ENCODE measurements around the gene ARHGAP30.

The ARHGAP30 gene

DNA sequence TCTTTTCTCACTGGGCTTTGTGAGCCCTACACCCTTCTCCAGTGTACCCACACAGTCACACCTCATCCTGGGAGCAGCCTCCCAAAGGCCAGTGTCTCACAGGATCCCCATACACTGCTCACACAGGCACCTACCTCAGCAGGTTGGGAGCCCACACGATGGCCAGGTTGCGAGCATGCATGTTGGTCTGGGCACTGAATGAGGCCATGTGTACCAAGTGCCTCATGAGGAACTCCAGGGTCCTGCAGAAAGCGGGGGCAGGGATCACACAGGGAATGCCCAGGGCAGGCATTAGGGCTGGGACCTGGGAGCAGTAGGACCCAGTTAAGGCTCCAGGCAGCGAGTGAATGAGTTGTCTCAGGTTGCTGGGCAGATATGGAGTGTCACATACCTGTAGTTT is 15.5 kb downstream of the ARHGAP30 start:
- Histone ChIP-seq H3K36me3 (ENCODE audit: control insufficient read depth in 2 of 2, insufficient read depth in 2 of 2, low read length in 2 of 2) (peaks cover 0 to 38% of the 10 kb centered on the region in 2 donors), H3K27ac (ENCODE audit: low read depth in 2 of 2, low read length in 2 of 2) (no peak overlapping the region), H3K27me3 (ENCODE audit: control insufficient read depth in 2 of 2, insufficient read depth in 2 of 2, low read length in 2 of 2) (no peaks in the 10 kb centered on the region), H3K9ac (ENCODE audit: low read depth in 1 of 2, low read length in 2 of 2) (no peak overlapping the region), H3K9me3 (ENCODE audit: control insufficient read depth in 2 of 2, low read length in 2 of 2) (no peaks in the 10 kb centered on the region), H3K4me3 (ENCODE audit: low read length in 2 of 2) (no peak overlapping the region), H3K4me1 (ENCODE audit: control insufficient read depth in 2 of 2, insufficient read depth in 2 of 2, low read length in 2 of 2) (no peaks in the 10 kb centered on the region)

DNA sequence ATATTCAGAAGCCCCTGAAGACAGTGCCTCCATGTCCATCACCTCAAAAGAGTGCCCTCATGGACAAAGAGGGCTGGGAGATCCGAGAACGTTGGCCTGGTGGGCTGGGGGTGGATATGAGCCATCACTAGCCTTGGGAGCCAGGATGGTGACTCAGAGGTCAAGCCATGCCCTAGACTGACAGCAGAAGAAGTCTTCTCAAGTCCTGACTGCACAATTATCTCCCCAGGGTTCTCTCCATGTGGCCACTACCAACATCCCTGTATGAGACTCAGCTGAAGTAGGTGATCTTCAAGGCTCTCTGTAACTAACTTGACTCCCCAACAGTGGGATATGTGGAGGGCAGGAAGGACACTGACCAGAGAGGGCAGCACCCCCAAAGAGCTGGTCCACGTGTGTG is 16.8 kb downstream of the ARHGAP30 start:
- Histone ChIP-seq H3K36me3 (ENCODE audit: control insufficient read depth in 2 of 2, insufficient read depth in 2 of 2, low read length in 2 of 2) (peaks cover 0 to 38% of the 10 kb centered on the region in 2 donors), H3K27me3 (ENCODE audit: control insufficient read depth in 2 of 2, insufficient read depth in 2 of 2, low read length in 2 of 2) (no peaks in the 10 kb centered on the region), H3K4me1 (ENCODE audit: control insufficient read depth in 2 of 2, insufficient read depth in 2 of 2, low read length in 2 of 2) (no peaks in the 10 kb centered on the region), H3K4me3 (ENCODE audit: low read length in 2 of 2) (no peak overlapping the region), H3K9ac (ENCODE audit: low read depth in 1 of 2, low read length in 2 of 2) (no peak overlapping the region), H3K27ac (ENCODE audit: low read depth in 2 of 2, low read length in 2 of 2) (no peak overlapping the region), H3K9me3 (ENCODE audit: control insufficient read depth in 2 of 2, low read length in 2 of 2) (no peaks in the 10 kb centered on the region)

DNA sequence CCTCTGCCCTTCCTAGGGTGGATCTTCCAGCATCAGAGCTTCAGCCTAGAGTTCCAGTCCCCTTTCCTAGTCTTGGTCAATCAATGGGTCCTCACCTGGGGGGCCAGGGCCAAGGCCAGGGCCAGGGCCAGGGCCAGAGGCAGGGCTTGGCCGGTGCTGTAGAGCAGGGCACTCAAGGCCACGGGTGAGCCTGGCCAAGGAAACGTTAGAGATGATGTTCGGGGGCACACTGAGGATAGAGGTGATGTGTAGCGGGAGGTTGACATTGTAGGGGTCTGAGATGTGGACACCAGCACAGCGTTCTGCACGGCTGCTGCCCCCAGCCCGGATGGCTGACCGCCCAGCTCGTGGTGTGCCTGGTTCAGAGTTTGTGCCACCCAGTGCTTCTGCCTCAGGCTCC is 18.5 kb downstream of the ARHGAP30 start:
- peaks cover 0 to 33% of the 10 kb centered on the region in 2 donors for H3K36me3 ChIP-seq (ENCODE audit: control insufficient read depth in 2 of 2, insufficient read depth in 2 of 2, low read length in 2 of 2)

DNA sequence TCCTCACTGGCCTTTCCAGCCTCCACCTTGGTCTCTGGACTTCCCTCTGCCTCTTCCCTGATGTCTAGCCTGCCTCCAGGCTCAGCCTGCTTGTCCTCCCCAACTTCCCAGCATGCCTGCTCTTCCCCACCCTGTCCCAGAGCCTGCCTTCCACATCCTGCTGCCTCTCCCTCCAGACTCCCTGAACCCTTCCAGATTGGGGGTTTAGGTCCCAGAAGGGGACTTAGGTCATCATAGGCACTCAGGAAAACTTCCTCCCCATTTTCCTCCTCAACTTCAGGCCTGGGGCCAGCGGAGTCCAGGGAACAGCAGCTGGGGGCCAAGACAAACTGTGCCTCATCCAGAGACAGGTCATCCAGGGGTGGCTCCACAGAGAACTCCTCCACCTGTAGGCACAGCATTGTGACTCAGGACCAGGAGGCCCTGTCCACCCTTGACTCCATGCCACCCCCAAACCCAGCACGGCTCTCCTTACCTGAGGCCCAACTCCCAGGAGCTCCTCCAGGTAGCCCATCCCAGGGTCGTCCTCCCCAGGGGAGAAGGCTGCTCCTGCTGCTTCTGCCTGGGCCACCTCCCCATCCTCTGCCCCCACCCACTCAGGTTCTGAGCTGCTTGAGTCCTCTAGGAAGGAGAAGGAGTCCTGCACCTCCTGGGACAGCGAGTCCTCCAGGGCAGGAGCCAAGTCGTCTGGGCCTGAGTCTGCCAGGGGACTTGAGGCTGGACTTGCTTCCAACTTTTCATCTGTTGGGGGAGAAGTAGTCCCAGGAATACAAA is 20.6 kb downstream of the ARHGAP30 start:
- Histone ChIP-seq H3K4me1 (ENCODE audit: control insufficient read depth in 2 of 2, insufficient read depth in 2 of 2, low read length in 2 of 2) (peaks cover 4 to 21% of the 10 kb centered on the region in 2 donors), H3K9ac (ENCODE audit: low read depth in 1 of 2, low read length in 2 of 2) (no peak overlapping the region), H3K4me3 (ENCODE audit: low read length in 2 of 2) (no peak overlapping the region), H3K9me3 (ENCODE audit: control insufficient read depth in 2 of 2, low read length in 2 of 2) (no peaks in the 10 kb centered on the region), H3K36me3 (ENCODE audit: control insufficient read depth in 2 of 2, insufficient read depth in 2 of 2, low read length in 2 of 2) (peaks cover 0 to 22% of the 10 kb centered on the region in 2 donors), H3K27me3 (ENCODE audit: control insufficient read depth in 2 of 2, insufficient read depth in 2 of 2, low read length in 2 of 2) (no peaks in the 10 kb centered on the region), H3K27ac (ENCODE audit: low read depth in 2 of 2, low read length in 2 of 2) (no peak overlapping the region)

More for the DNA sequence above, 18.5 kb downstream of the ARHGAP30 start:
- H3K27me3 ChIP-seq (ENCODE audit: control insufficient read depth in 2 of 2, insufficient read depth in 2 of 2, low read length in 2 of 2): no peaks in the 10 kb centered on the region
- no peak overlapping the region for H3K4me3 ChIP-seq (ENCODE audit: low read length in 2 of 2)
- no peak overlapping the region for H3K9ac ChIP-seq (ENCODE audit: low read depth in 1 of 2, low read length in 2 of 2)
- no peak overlapping the region for H3K27ac ChIP-seq (ENCODE audit: low read depth in 2 of 2, low read length in 2 of 2)
- H3K9me3 ChIP-seq (ENCODE audit: control insufficient read depth in 2 of 2, low read length in 2 of 2): no peaks in the 10 kb centered on the region
- H3K4me1 ChIP-seq (ENCODE audit: control insufficient read depth in 2 of 2, insufficient read depth in 2 of 2, low read length in 2 of 2): peaks cover 0 to 14% of the 10 kb centered on the region in 2 donors

DNA sequence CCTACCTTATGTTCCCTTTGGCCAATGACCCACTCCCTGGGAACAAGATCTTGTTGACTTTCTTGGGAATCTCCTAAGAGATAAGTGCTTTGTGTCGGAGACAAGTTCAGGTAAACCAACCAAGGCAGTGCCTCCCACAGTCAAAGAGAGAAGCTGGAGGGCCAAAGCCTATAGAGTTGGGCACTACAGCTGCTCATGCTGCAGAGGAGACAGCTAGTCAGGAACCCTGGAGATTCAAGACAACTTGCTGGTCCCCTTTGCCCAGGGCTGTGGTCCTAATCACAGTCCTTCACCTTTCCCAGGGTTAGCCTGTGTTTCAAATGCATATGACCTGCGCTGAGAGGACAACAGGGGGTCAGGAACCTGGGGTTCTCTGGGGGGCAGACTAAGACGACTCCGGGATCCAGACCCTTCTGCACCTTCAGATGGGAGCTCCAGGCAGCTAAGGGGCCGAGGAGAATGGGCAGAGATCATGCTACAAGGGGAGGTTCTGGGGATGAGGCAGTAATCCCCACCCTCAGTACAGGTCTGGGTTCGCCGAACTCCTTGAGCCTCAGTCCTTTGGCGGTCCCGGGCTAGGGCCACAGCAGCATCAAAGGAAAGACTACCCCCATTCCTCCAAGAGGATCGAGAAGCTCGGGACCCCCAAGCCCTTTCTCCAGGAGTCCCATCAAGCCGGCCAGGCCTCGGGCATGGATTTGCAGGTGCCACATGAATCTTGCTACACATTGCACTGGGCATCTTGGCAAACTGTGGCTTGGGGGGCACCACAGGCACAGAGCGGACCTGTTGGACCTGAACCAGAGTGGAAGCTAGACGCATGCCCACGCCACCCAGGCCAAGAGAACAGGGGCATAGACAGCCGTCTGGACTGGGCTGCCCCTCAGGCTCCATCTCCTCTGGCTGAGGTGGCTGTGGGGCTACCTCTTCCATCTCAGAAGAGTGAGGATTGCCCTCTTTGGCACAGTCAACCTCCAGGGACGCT is 22.0 kb downstream of the ARHGAP30 start:
- H3K36me3 ChIP-seq (ENCODE audit: control insufficient read depth in 2 of 2, insufficient read depth in 2 of 2, low read length in 2 of 2): peaks cover 4 to 14% of the 10 kb centered on the region in 2 donors
- H3K9me3 ChIP-seq (ENCODE audit: control insufficient read depth in 2 of 2, low read length in 2 of 2): no peaks in the 10 kb centered on the region
- H3K4me3 ChIP-seq (ENCODE audit: low read length in 2 of 2): no peak overlapping the region
- H3K4me1 ChIP-seq (ENCODE audit: control insufficient read depth in 2 of 2, insufficient read depth in 2 of 2, low read length in 2 of 2): peaks cover 6 to 22% of the 10 kb centered on the region in 2 donors
- no peaks in the 10 kb centered on the region for H3K27me3 ChIP-seq (ENCODE audit: control insufficient read depth in 2 of 2, insufficient read depth in 2 of 2, low read length in 2 of 2)
- peak overlapping the region; percentile 20 to 98 for H3K27ac ChIP-seq (ENCODE audit: low read depth in 2 of 2, low read length in 2 of 2)
- H3K9ac ChIP-seq (ENCODE audit: low read depth in 1 of 2, low read length in 2 of 2): no peak overlapping the region

DNA sequence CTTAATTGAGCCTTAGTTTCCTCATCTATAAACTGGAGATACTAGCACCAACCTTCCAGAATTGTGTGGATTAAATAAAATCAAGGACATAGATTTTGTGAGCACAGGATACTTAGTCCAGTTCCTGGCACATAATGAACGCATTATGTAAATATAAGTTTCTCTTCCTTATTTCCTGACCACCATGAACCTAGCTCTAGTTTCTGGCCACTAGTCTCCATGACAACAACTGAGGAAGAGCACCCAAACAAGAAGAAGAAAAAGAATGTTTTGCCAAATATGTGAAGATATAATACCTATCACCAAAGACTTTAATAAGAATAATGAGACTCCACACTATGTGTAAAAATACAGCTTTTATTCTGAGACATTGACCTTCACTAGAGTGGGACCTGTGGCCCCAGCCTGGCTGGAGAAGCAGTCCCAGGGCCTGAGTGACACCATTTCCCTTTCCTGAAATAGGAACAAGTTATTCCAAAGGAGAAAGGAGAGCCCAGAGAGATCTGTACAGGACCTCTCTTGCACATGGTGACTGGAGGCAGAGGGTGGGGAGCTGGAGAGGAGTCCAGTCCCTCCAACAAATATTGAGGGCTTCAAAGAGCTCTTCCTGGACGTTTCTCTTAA is 23.0 kb downstream of the ARHGAP30 start:
- peaks cover 13 to 17% of the 10 kb centered on the region in 2 donors for H3K36me3 ChIP-seq (ENCODE audit: control insufficient read depth in 2 of 2, insufficient read depth in 2 of 2, low read length in 2 of 2)
- H3K27me3 ChIP-seq (ENCODE audit: control insufficient read depth in 2 of 2, insufficient read depth in 2 of 2, low read length in 2 of 2): no peaks in the 10 kb centered on the region
- peak overlapping the region; percentile 96 to 100 for H3K9ac ChIP-seq (ENCODE audit: low read depth in 1 of 2, low read length in 2 of 2)
- peak overlapping the region; percentile 78 to 93 for H3K4me3 ChIP-seq (ENCODE audit: low read length in 2 of 2)
- peaks cover 6 to 22% of the 10 kb centered on the region in 2 donors for H3K4me1 ChIP-seq (ENCODE audit: control insufficient read depth in 2 of 2, insufficient read depth in 2 of 2, low read length in 2 of 2)
- no peaks in the 10 kb centered on the region for H3K9me3 ChIP-seq (ENCODE audit: control insufficient read depth in 2 of 2, low read length in 2 of 2)
- peak overlapping the region; percentile 94 to 98 for H3K27ac ChIP-seq (ENCODE audit: low read depth in 2 of 2, low read length in 2 of 2)

DNA sequence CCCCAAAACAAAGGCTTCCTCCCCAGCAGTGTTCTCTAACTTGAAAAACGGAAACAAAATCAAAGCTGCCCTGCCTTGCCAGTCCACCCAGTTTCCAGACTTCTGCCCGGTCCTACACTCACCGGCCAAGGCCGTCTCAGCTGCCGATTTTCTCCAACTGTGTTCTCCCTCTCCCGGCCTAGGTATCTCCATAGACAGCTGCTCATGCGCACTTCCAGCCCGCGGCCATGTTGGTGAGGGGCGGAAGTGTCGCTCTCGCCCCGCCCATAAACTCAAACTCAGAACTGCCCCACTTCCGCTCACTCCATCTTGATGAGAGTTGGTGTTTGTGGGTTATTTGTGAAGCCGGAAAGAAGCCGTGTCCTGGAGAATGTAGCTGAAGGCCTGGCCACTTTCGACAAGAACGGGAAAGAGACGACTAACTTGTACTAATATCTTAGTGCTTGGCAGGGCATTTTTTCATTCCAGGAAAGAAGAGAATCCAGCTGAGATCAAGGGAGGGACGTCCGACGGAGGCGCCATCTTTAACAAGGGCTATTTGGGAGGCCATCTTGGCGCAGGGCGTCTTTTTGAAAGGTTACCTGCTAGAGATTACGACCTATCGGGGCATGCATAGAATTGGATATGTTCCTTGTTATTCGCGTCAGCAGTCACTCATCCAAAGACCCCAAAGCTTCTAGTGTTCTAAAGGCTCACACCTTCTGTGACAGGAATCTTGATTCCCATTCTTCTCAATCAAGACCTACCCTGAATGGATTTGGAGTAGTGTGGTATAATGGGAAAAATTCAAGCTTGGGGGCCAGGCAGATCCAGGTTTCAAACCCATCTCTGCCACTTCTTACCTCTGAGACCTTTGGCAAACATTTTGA is 23.7 kb downstream of the ARHGAP30 start, which contains the start of gene USF1:
TSS of gene USF1 (minus strand) at position 242 of the 869 bp plus-strand sequence. CDS start 2,702 bp downstream, outside the sequence.
- H3K27ac ChIP-seq (ENCODE audit: low read depth in 2 of 2, low read length in 2 of 2): peak within 1 kb of the TSS; percentile 94 to 98
- peaks cover 20 to 23% of the 10 kb centered on the region in 2 donors for H3K36me3 ChIP-seq (ENCODE audit: control insufficient read depth in 2 of 2, insufficient read depth in 2 of 2, low read length in 2 of 2)
- no peaks in the 10 kb centered on the region for H3K27me3 ChIP-seq (ENCODE audit: control insufficient read depth in 2 of 2, insufficient read depth in 2 of 2, low read length in 2 of 2)
- peak within 1 kb of the TSS; percentile 78 to 93 for H3K4me3 ChIP-seq (ENCODE audit: low read length in 2 of 2)
- no peaks in the 10 kb centered on the region for H3K9me3 ChIP-seq (ENCODE audit: control insufficient read depth in 2 of 2, low read length in 2 of 2)
- peak within 1 kb of the TSS; percentile 96 to 100 for H3K9ac ChIP-seq (ENCODE audit: low read depth in 1 of 2, low read length in 2 of 2)
- H3K4me1 ChIP-seq (ENCODE audit: control insufficient read depth in 2 of 2, insufficient read depth in 2 of 2, low read length in 2 of 2): peaks cover 6 to 26% of the 10 kb centered on the region in 2 donors

DNA sequence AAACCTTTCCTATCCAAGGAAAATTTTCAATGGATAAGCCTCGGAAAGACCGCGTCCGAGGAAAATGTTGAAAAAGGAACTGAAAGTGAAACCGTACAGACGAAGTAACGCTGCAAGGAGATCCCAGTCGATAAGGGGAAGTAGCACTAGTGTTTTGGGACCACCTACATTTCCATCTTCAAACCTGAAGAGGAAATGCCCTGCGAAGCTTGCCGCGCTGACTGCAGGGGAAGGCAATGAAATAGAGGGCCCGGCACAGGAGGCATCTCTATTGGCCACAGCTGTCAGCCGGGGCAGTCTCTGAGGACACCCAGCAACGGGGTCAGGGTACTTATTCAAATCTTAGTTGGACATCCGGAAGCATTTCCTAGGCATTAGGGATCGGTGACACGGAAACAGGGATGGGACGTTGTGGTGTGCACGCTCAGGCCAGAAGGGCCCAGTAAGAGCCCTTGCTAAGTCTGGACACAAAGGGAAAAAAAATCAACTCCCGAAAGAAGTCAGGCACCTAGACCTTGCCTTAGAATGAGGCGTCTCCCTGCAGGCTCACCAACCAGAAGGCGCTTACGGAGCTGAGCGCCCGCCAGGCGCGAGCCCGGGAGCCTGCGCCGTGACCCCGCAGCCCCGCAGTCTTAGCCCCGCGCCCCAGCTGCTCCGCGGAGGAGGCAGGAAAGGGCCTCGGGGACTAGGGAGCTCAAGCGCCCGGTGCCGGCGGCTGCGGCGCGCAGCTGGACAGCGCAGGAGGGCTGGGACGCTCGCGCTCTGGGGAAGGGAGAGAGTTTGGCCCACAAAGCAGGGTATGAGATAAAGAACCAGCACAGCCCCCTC is 24.6 kb downstream of the ARHGAP30 start:
- peak overlapping the region; percentile 78 to 93 for H3K4me3 ChIP-seq (ENCODE audit: low read length in 2 of 2)
- no peaks in the 10 kb centered on the region for H3K27me3 ChIP-seq (ENCODE audit: control insufficient read depth in 2 of 2, insufficient read depth in 2 of 2, low read length in 2 of 2)
- peaks cover 27 to 31% of the 10 kb centered on the region in 2 donors for H3K36me3 ChIP-seq (ENCODE audit: control insufficient read depth in 2 of 2, insufficient read depth in 2 of 2, low read length in 2 of 2)
- H3K9me3 ChIP-seq (ENCODE audit: control insufficient read depth in 2 of 2, low read length in 2 of 2): no peaks in the 10 kb centered on the region
- peaks cover 8 to 26% of the 10 kb centered on the region in 2 donors for H3K4me1 ChIP-seq (ENCODE audit: control insufficient read depth in 2 of 2, insufficient read depth in 2 of 2, low read length in 2 of 2)
- H3K27ac ChIP-seq (ENCODE audit: low read depth in 2 of 2, low read length in 2 of 2): peak overlapping the region; percentile 94 to 98
- H3K9ac ChIP-seq (ENCODE audit: low read depth in 1 of 2, low read length in 2 of 2): peak overlapping the region; percentile 96 to 100
